NCI-H1105 (cell line): ENCODE results near the gene ENSA.
"Not testable (repeated sequence)": the region's sequence is repeated elsewhere in the genome, so short reads cannot be mapped to it uniquely, and the experiment has no call there.

Experiments used
- DNase-seq: peaks from one replicate; lab custom pipeline; 2025; lab: John Stamatoyannopoulos, UW

The ENSA gene

GRCh38 chr1:150629115-150629928, at the start of gene ENSA:
TSS of gene ENSA (minus strand) at chr1:150629612. CDS start at chr1:150629470, 142 bp downstream.
- DNase-seq: peak; percentile 98

- DNase-seq: no peak
These were observed 49.6 kb upstream of the ENSA start for GRCh38 chr1:150678988-150679387.

- DNase-seq: no peak
These were observed 45.5 kb upstream of the ENSA start for GRCh38 chr1:150674881-150675280.

GRCh38 chr1:150663321-150663720, 33.9 kb upstream of the ENSA start:
- DNase-seq: no peak

- DNase-seq: no peak
These were observed 33.4 kb upstream of the ENSA start for GRCh38 chr1:150662811-150663210.

GRCh38 chr1:150661156-150661555, 31.7 kb upstream of the ENSA start:
- DNase-seq: no peak

- DNase-seq: no peak
These were observed 31.2 kb upstream of the ENSA start for GRCh38 chr1:150660584-150660983.

GRCh38 chr1:150657064-150657463, 27.7 kb upstream of the ENSA start:
- DNase-seq: not testable (repeated sequence)

GRCh38 chr1:150654635-150655034, 25.2 kb upstream of the ENSA start:
- not testable (repeated sequence) for DNase-seq

GRCh38 chr1:150650193-150650592, 20.8 kb upstream of the ENSA start:
- no peak for DNase-seq

GRCh38 chr1:150649441-150650075, 20.1 kb upstream of the ENSA start:
- no peak for DNase-seq

GRCh38 chr1:150642296-150642695, 12.9 kb upstream of the ENSA start:
- no peak for DNase-seq

GRCh38 chr1:150641126-150641815, 11.9 kb upstream of the ENSA start:
- not testable (repeated sequence) for DNase-seq

- DNase-seq: not testable (repeated sequence)
These were observed 9.0 kb upstream of the ENSA start for GRCh38 chr1:150638430-150638829.

GRCh38 chr1:150634839-150635622, 5.6 kb upstream of the ENSA start:
- not testable (repeated sequence) for DNase-seq

- DNase-seq: no peak
These were observed 672 bp downstream of the ENSA start for GRCh38 chr1:150628766-150629114.

- no peak for DNase-seq
These were observed 1.5 kb downstream of the ENSA start for GRCh38 chr1:150627826-150628410.

- DNase-seq: no peak
These were observed 3.3 kb downstream of the ENSA start for GRCh38 chr1:150626150-150626549.

GRCh38 chr1:150624546-150624945, 4.9 kb downstream of the ENSA start:
- not testable (repeated sequence) for DNase-seq

GRCh38 chr1:150624134-150624533, 5.3 kb downstream of the ENSA start:
- not testable (repeated sequence) for DNase-seq

GRCh38 chr1:150622303-150622975, 7.0 kb downstream of the ENSA start:
- no peak for DNase-seq
